Hypothalamus (tissue), 51 donors: ENCODE measurements around the gene CDS2.

Source experiments
- DNase-seq, 51 donors: peaks; one replicate each; lab custom pipeline; 2025; lab: John Stamatoyannopoulos, UW

Gene CDS2

DNA sequence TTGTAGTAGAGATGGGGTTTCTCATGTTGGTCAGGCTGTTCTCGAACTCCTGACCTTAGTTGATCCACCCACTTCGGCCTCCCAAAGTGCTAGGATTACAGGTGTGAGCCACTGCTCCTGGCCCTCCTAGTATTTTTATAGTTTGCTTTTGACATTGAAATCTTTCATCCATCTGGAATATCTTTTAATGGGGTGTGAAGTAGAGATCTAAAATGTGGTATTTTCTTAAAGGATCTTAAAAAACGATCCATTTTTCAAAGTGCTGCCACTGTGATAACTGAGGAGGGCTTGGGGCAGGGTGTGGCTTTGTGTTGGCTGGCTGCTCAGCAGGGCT is 23.1 kb downstream of the CDS2 start:
- DNase-seq = no peak

DNA sequence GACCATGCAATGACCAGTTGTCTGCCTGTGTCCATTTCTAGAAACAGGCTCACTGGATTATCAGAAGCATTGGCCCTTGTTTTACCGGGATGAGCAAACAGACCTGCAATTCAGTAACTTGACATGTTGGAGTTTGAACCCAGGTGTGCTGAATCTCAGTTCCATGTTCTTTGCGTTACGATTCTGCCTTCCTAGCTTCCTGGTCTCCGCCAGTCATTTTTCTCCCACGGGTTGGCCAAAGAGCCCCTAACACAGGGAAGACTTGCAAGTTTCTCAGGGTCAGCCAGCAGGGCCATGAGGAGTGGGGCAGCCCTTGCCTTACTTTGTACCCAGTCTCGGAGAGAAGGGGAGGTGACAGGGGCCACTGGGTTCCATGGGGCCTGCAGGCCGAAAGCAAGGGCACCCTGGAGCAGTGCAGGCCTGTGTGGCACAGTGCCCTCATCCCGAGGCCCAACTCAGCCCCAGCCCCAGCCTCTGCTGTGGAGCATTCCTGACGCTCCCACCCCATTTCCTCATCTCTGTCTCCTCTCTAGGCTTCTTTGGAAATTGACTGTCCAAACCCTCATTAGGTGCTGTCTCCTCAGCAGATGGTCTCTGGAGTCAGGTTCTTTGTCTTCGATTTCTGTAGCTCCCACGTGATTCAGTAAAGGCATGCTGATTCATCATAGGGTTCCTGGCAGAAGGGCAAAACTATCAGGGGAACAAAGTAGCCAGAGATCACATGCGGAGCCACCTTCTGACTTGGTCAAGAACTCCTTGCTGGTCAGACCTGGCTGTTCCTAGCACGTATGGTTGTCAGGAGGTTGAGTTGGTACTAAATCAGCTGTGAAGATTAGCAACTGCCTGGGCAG is 23.6 kb downstream of the CDS2 start:
- DNase-seq = peak in 1 of 51 donors; percentile 33

DNA sequence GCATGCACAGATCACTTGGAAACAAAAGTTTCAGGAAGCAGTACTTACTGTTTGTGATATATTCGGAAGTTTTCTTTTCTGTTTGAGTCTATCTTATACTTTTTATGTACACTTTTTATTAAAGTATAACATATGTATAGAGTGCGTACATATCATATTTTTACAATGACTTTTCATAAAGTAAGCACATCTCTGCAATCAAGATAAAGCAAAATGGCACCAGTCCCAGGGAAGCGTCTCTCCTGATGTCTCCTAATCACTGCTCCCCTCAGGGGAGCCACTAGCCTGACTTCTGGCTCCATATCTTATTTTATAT is 26.3 kb downstream of the CDS2 start:
- no peak for DNase-seq

DNA sequence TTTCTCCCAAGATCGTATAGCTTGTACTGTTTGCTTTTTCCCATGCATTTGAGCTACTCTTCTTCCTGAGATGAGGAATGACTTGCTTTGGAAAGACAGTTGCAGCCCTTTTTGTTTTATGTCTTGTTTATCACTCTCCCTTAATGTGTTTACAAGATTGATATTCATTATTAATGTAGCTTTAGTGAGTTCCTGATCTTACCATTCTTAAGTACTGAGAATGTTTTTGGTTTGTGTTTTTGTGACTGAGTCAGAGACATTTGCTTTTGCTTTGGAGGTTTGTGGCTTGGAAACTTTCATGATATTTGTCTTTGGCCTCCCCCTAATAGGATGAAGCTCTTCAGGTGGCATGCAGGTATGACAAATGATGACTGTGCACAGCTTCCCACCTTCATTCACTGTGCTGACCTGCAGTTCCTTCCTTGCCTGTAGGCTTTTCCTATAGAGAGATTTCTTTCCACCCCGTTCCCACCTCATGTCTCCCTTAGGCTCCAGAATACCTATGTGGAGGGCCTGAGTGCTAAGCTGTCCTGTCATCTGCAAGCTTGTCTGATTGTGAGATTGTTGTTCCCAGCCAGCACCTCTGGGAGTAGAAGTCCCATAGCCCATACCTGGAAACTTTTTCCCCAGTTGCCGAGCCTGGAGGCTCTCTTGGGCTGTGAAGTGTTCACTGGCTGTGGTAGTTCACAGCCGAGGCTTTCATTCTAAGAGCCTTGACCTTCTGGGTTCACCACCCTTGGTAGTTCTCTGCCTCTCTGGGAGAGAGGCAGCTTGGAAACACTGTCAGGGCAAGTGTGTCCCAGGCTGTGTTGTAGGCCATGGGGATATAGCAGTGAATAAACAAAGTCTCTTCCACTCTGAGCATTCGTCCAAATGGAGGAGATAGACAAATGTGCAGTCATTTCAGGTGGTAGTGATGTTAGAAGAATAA is 27.1 kb downstream of the CDS2 start:
- no peak for DNase-seq

DNA sequence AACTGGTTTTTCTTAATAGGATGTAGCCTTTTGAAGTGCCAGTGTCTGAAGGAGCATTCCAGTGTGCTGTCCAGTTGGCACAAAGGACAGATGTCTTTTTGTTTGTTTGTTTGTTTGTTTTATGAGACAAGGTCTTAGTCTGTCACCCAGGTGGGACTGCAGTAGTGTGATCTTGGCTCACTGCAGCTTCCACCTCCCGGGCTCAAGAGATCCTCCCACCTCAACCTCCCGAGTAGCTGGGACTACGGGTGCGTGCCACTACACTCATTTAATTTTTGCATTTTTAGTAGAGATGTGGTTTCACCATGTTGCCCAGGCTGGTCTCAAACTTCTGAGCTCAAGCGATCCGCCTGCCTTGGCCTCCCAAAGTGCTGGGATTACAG is 27.7 kb downstream of the CDS2 start:
- no peak for DNase-seq

DNA sequence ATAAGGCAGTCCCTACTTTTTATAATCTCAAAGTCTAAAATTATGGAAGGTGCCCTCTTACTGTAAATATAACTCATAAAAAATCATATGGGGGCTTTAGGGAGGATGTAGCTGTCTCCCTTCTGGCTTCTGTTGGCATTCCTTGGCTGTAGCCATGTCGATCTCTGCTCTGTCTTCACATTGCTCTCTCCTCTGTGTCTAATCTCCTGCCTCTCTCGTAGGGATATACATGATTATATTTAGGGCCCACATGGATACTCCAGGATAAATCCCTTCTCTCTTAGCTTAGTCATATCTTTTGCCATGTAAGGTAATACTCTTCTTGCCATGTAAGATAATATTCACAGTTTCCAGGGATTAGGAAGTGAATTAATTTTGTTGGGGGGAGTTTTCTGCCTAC is 28.6 kb downstream of the CDS2 start:
- no peak for DNase-seq

DNA sequence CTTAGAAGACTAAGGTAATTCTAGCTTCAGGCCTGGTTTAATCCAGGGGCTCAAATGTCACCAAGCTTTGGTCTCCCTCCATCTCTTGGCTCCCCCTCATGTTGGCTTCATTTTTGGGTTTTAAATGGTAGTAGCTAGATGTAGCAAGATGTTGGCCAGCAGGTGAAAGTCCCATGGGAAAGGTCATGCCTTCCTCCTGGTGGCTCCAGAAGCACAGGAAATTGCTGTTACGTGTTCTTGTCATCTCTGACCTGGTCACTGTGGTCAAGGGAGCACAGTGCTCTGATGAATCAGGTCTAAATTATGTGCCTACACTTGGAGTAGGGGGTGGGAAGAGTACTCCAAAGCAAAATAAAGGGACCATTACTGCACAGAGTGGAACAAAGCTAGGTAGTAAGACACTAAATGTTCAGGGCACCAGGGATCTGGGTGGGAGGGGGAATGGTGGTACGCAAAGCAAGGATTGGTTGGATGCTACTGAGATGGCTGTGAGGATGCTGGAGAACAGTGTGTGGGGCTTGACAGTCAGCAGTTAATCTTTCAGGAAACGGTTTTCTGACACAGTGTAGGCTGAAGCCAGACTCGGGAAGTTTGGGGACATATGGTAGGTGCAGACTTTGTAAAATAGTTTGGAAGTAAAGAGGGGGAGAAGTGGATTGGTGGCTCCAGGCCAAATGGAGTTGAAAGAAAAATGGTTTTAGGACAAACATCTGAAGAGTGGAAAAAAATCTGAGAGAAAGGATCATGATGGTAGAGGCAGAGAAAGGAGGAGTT is 30.1 kb downstream of the CDS2 start:
- DNase-seq = no peak

DNA sequence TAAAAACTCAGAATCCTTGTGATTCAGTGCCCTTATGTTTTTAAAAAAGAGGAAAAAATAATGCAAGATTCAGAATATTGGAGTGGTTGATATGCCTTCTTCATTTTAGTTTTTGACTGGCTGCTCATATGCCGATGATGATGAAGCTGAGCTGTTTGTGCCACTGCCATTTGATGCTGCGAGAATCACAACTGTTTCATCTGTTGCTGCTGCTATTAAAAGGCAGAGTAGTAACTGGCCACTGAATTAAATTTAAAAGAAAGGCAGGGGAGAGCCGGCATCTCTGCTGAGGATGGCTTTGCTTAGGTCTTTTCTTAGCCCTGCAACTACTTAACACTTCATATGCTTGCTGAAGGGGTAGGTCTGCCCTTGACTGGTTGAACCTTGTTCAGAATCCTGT is 33.1 kb downstream of the CDS2 start:
- peak in 1 of 51 donors; percentile 14 for DNase-seq

DNA sequence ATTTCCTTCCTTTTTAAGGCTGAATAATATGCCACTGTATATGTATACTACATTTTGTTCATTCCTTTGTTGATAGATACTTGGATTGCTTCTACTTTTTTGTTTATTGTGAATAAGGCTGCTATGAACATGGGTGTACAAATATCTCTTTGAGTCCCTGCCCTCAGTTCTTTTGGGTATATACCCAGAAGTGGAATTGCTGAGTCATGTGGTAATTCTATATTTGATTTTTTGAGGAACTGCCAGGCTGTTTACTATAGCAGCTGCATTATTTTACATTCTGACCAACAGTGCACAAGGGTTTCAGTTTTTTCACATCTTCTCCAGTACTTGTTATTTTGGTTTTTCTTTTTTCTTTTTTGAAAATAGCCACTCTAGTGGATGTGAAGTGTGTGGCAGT is 34.1 kb downstream of the CDS2 start:
- no peak for DNase-seq

DNA sequence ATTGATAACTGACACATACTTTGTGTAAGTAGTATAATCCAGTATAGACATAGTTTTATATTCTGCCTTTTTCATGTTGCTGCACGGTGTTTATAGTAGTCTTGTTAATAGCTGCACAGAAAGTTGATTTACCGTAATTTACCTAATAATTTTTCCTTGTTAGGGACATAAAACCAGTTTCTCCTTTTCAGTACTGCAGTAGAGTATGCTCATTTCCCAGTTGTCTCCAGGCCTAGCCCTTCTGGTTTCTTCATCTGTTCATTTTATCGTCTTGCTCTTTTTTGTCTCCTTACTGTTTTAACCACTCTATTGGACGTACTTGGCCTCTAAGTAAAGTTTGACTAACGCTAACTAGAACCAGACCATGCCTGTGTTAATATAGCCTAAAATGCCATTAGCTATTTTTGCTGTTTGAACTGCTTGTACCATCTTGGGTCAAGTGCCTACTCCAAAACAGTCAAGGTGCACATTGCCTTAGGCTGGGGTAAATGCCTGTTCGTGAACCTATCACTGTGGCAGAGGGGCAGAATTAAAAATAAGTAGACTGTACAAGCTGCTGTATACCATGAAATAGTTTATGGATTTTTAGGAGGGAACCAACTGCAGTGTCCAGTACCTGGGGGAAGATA is 34.8 kb downstream of the CDS2 start:
- DNase-seq = no peak

DNA sequence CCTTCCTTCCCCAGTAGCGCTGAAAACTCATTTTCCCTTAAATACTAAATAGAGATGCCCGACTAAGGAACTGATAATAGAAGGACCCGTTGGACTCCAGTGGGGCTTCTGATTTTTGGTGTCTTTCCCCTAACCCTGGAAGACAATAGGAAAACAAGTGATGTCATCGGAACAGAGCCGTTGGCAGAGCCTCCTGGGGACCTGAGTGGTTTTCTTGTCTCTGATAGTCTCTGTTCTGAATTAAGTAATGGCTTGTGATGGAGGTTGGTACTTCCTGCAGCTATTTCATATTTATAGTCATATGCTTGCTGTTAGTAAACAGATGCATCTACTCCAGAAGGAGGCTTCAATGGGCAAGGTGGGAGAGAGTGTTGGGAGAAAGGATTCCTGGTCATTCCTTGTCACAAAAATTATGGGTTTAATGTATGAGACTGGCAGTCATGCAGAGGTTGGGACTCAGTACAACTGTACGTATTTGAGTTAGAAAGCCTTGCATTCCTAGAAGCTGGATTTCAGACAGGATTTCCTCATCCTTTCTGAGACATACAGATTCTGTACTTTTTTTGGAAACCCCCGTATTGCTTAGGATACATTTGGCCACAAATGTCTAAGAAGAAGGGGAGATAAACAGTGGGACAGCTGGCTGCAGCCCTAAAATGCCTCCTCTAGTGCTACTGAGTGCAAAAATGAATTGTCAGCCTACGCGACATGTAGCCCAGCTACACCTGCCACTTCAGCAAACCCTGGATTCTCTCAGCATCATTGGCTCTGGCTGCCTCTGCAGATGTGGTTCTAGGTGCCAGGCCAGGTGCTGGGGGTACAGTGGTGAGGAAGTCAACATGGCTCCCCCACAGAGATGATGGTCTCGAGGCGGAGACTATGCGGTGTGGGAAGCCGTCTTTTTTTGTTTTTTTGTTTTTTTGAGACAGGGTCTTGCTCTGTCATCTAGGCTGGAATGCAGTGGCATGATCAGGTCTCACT is 38.1 kb downstream of the CDS2 start:
- peak in 2 of 51 donors; percentile 19 to 43 for DNase-seq

DNA sequence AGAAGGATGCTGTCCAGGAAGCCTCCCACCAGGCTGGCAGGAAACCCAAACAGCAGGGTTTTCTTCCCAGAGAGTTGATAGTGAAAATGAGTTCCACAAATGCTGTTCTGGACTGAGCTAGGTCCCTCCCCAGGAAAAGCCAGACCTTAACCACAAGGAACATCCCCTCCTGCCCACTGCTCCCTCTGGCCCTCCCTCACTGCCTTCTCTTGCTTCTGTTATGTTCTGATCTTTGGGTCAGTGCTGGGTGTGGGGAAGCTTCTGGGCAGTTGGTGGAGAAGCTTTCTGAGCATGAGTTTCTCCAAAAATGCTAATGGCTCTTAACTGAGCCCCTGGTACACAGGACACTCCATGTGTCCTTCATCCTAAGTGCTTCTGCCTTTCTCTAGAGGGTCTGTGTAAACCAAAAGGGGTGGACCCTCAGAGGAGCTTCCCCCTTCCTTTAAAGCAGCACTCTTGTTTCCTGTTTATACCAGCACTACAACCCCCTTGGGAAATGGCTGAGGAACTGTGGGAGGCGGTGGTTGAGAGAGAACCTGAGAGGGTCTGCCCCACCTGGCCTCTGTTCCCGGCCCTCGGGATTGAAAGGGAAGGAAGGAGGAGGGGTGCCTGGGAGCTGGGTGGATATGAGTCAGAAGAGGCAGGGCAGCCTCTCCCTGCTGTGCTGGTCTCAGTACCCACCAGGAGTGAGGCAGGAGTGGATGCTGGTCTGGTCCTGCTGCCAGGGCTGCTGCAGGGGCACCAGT is 42.0 kb downstream of the CDS2 start:
- peak in 5 of 51 donors; percentile 9 to 53 (median 23) for DNase-seq

DNA sequence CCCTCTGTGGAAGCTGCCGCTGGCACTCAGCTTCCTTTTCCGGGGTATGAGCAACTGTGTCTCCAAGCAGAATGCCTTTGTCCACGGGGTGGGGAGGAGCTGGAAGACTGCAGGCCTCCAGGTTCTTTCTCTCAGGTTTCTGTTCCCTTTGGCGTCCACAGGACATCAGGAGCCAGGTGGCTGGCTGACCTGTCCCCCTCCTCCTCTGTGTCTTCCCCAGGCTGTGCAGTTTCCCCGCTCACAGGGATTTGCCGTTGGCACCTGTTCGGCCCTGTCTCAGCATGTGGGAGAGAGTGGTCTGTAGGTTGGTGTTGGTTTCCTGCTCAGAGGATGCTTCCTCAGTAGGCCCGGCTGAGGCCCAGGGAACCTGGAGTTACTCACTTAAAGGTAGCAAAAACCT is 43.5 kb downstream of the CDS2 start:
- DNase-seq = no peak

DNA sequence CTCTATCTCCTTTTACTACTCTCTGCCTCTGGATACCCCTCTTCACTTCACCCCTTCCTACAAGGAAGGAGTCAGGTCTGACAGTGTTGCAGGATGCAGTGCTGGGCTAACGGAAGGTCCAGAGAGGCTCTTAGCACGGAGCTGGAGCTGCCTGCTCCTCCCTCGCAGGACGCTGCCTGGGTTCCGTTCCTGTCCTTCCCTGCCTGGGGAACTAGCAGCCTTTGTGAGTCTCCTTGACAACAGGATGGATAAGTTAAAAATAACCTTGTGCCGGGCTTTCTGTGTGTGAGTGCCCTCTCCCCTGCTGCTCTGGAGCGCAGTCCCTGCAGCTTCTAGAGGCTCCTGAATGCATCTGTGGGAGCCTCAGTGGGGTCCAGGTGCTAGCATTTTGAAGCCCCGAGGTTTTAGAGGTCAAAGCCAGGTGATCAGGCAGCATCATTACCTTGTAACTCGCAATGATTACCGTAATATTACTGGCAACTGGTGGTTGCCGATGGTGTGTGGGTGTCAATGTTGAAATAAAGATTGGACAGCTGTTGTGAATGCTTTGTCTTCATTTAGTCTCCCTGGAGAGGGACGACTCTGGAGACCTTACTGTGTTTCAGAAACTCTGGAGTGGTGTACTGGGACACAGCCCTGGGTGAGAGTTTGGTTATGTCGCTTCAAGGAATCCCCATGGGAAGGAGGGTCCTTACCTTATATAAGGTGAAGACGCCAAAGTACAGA is 44.4 kb downstream of the CDS2 start:
- peak in 29 of 51 donors; percentile 21 to 73 (median 45) for DNase-seq

DNA sequence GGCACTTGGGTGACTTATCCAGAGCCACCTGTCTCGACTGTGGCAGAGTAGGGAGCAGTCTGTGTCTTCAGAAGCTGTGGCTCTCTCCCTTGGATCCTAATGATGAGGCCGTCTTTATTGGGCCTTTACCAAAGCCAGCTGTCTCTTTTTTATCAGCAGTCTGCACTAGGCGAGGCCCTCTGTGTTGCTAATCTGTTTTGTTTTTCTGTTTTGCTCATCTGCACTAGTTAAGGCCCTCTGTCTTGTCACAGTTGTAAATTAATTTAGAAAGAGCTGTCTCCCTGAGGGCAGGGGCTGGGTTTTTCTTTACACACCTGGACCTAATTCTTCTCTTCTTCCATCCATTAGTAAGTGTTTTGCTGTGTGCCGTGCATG is 45.0 kb downstream of the CDS2 start:
- DNase-seq = peak in 1 of 51 donors; percentile 37

DNA sequence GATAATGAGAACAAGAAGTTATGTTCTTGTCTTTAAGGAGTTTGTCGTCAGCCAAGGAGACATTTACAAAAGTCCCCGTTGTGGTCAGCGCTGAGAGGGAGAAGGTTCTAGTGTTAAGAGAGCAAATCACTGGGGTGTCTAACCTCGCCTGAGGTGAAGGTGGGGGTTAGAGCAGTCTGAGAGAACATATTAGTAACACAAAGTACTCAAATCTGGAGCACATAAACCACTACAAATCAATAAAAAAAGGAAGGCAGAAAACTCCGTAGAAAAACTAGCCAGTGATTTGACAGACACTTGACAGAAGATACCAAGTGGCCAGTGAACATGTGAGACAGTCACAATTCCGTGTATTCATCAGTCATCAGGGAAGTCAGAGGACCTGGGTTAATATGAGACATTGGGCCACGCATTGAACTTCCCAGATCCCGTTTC is 45.4 kb downstream of the CDS2 start:
- no peak for DNase-seq

DNA sequence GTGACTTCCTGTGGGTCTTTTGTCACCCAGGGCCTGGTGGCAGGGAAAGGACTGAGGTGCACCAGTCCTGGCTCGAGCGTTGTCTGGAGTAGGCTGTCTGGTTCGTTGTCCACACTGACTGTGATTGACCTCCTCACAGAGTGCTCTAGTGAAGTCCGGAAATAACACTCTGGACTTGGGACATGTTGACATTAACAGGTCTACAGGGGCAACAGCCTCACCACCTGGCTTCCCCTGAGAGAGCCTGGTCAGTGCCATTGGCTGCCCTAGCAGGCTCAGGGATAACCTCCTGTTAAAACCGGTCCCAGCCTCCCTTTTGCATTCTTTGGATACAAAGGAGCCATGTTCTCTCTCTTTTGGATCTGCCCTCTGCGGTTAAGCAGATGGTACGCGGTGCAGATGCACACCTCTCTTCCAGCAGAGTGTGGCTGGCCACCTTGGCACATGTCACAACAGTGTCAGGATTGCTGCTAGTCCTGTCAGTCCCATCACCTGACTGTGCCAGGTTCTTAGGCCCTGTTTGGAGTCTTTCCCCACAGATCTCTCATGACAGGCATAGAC is 46.2 kb downstream of the CDS2 start:
- DNase-seq = no peak

DNA sequence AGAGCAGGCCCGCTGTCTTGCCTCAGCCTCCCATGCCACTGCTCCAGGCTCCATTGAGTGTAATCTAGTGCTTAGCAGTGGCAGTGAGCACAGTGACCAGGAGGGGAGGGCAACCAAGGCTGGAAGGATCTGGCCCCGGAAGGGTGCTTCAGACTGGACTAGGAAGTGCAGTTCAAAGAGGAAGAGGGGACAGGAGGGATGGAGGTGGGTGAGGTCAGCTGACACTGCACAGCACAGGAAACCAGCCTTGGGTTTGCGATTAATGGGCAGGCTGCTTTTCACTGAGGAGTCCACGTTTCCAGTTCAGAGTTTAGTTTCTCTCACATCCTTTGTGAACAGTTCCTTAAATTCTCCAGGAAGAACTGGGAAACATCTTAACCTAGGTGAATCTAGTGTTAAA is 46.9 kb downstream of the CDS2 start:
- no peak for DNase-seq
